HUDEP-2 (cell line): ENCODE results near the gene MTA3.
"Not testable (repeated sequence)": the region's sequence is repeated elsewhere in the genome, so short reads cannot be mapped to it uniquely, and the experiment has no call there.

Source experiments
- DNase-seq, 76 experiments: peaks; one replicate each; lab custom pipeline; 2025; ENCODE audit not compliant: unreplicated experiment in 76 of 76; lab: John Stamatoyannopoulos, UW

Gene MTA3

DNA sequence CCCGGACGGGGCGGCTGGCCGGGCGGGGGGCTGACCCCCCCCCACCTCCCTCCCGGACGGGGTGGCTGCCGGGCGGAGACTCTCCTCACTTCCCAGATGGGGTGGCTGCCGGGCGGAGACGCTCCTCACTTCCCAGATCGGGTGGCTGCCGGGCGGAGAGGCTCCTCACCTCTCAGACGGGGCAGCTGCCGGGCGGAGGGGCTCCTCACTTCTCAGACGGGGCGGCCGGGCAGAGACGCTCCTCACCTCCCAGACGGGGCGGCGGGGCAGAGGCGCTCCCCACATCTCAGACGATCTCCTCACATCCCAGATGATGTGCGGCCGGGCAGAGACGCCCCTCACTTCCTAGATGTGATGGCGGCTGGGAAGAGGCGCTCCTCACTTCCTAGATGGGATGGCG lies 37.7 kb downstream of the MTA3 start:
- DNase-seq: not testable (repeated sequence)

DNA sequence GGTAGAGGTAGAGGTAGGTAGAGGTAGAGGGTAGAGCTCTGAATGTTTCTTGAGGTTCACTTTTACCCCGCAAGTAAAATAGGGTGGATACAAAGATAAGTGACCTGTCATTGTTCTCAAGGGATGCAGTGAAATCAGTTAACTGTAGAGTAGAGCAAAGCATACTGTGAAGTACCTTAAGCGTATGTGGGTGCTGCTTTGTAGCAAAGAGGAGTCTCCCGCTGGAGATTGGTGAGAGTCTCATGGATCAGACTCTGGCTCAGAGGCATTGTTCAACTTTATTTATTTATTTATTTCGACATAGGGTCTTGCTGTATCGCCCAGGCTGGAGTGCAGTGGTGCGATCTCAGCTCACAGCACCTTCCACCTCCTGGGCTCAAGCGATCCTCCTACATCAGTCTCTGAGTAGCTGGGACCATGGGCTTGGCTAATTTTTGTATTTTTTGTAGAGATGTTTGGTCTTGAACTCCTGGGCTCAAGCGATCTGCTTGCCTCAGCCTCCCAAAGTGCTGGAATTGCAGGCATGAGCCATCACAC lies 38.7 kb downstream of the MTA3 start:
- DNase-seq: no peak

DNA sequence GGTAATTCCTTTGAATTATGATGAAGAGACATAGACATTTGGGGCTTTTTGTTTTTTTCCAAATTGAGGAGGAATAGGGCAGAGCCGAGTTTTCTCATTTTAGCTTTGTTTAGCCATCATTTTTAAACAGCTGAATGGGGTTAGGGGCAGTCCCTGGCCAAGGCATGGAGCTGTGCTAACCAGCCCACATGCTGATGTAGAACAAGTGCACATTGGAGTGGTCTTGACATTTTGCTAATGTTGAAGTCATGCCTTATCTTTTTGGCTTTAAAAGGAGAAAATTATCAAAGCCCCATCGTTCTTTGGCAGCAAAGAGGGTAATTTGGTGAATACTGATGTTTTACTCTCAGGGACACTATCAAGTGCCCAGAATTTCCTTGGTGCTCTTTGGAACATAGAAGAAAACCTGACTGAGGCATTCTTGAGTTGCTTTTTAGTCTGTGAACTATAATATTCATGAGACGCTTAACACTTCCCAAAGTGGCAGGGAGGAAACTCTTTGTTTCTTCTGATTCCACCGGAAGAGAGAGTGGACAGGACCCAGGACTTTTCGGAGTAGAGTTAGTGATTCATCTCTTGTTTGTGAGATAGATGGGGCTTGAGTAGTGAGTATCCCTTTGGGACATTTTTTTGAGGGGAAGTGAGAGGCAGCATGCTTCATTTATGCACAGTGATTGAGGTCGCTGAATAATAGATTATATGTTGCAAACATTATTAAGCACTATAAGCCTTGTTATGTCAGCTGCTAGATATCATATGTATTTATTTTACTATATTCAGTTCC lies 45.0 kb downstream of the MTA3 start:
- DNase-seq: no peak

DNA sequence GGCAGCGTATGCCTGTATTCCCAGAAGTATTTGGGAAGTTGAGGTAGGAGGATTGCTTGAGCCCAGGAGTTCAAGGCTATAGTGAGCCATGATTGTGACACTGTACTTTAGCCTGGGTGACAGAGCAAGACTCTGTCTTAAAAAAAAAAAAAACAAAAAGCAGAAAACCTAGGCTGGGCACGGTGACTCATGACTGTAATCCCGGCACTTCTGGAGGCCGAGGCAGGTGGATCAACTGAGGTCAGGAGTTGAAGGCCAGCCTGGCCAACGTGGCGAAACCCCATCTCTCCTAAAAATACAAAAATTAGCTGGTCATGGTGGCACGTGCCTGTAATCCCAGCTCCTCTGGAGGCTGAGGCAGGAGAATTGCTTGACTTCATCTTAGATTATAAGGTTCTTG lies 46.4 kb downstream of the MTA3 start:
- DNase-seq: no peak

DNA sequence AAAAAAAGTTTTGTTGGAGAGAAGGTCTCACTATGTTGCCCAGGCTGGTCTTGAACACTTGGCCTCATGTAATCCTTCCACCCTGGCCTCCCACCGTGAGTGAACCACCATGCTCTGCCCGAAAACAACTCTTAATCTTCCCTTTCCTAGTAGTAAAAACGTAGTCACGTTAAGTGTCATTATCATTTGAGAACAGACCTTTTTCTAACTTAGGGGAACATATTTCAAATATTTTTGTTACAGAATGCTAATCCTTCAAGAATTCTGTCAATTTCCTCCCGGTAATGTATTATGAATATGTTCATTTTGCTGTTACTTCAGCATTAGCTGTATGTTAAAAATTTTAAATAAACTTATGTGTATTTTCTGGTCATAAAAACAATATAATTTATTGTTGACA lies 49.7 kb downstream of the MTA3 start:
- DNase-seq: no peak

DNA sequence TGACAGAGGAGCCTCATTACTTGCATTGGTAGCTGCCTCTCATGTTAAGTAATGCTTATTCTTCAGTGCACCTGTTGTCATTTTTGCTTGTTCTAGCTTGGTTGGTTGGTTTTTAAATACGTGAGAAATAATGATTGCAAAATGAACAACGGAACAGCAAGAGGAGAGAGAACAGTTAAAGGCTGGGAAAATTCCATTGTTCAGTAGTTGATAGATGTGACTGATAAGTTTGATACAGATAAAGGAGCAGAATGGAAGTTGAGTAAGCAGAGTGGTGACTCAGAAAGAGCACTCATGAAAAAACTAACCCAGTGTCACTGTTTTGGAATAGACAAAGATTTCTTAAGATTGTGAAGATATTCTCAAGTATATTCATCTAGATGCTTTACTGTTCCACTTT lies 50.5 kb downstream of the MTA3 start:
- DNase-seq: no peak

DNA sequence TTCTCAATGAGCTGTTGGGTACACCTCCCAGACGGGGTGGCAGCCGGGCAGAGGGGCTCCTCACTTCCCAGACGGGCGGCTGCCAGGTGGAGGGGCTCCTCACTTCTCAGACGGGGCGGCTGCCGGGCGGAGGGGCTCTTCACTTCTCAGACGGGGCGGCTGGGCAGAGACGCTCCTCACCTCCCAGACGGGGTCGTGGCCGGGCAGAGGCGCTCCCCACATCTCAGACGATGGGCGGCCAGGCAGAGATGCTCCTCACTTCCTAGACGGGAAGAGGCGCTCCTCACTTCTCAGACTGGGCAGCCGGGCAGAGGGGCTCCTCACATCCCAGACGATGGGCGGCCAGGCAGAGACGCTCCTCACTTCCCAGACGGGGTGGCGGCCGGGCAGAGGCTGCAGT lies 53.2 kb downstream of the MTA3 start:
- DNase-seq: not testable (repeated sequence)

DNA sequence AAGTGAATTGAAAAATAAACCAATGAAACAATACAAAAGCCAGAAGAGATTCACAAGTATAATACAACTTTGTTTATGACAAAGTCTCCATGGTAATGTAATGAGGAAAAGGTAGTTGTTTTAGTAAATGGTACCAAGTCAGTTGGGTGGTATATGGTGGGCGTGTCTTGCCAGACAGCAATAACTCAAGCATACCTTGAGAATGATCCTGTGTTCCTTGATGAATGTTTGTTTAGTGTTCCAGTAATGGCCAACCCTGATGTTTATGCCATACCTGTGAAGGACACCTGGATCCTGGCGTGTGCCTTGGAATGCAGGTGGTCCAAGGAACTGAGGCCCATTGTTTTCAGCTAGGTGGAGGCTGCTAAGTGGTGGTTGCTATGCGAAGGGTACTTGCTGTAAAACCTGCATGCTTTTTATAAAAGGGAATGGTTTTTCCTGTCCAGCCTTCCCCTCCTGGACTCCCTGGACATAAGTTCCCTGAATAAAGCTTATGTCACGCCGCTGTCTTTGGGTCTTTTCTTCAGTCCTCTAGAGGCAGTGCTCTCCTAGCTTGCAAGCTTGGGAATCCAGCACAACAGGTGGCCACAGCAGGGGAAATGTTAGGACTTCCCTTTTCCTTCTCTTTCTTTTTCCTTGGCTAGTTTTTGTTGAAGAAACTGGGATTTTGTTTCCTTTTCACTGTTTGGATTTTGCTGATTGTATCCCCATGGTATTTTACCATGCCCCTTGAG lies 54.7 kb downstream of the MTA3 start:
- DNase-seq: no peak

DNA sequence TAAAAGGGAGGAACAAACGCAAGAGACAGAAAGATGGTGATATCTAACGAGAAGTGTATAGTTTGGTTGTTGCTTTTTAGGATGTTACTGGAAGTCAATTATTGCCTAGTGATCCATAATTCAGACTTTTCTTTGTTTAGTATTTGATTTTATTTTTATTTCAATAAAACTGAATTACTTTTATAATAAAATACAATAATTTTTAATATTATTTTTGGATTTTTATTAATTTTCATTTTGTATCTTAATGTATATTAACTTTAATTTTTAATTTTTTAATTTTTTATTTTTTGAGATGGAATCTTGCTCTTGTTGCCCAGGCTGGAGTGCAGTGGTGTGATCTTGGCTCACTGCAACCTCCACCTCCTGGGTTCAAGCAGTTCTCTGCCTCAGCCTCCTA lies 55.6 kb downstream of the MTA3 start:
- no peak for DNase-seq

DNA sequence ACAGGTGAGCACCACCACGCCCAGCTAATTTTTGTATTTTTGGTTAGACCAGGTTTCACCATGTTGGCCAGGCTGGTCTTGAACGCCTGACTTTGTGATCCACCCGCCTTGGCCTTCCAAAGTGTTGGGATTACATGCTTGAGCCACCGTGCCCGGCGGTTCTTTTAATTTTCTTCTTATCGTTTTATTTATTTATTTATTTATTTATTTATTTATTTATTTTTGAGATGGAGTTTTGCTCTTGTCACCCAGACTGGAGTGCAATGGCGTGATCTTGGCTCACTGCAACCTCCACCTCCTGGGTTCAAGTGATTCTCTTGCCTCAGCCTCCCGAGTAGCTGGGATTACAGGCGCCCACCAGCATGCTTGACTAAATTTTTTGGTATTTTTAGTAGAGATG lies 59.6 kb downstream of the MTA3 start:
- not testable (repeated sequence) for DNase-seq

DNA sequence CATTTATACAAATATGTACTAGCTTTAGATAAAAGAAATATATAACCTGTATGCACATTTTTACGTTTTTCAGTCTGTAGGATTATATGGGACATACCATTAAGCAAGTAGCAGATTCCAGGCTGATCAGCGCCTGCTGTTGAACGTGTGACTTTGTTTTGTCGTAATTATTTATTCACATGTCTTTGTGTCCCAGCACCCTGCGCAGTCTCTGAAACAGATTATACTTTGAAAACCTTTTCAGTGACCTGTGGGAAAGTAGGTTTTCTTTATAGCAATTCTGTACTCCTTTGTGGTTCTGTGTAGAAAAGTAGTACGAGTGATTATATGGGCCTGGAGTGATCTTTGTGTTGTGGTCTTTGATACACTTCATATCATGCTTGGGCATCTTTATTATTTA lies 68.5 kb downstream of the MTA3 start:
- no peak for DNase-seq

DNA sequence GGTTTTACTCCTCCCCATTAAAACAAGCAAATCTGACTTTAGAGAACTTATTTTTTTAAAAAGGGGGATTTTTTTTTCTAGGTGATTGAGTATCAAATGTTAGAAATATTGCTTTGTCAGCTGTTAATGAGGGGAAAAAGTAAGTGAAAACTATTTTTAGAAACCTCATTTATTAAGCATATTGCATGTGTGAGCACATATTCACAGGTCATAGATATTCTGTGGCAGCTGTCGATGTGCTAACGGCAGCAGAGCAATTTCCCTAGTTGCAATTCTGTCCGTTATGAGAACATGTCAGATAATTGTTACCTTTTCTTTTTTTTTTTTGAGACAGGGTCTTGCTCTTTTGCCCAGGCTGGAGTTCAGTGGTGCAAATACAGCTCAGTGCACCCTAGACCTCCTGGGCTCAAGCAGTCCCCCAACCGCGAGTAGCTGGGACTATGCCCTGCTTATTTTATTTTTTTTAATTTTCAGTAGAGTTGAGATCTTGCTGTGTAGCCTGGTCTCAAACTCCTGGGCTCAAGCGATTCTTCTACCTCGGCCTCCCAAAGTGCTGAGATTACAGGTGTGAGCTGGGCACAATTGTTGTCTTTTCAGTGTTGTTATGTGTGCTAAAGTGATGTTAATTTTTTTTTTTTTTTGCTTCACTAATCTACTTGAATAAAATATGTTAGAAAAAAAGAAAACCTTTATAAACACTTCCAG lies 69.8 kb downstream of the MTA3 start:
- no peak for DNase-seq

DNA sequence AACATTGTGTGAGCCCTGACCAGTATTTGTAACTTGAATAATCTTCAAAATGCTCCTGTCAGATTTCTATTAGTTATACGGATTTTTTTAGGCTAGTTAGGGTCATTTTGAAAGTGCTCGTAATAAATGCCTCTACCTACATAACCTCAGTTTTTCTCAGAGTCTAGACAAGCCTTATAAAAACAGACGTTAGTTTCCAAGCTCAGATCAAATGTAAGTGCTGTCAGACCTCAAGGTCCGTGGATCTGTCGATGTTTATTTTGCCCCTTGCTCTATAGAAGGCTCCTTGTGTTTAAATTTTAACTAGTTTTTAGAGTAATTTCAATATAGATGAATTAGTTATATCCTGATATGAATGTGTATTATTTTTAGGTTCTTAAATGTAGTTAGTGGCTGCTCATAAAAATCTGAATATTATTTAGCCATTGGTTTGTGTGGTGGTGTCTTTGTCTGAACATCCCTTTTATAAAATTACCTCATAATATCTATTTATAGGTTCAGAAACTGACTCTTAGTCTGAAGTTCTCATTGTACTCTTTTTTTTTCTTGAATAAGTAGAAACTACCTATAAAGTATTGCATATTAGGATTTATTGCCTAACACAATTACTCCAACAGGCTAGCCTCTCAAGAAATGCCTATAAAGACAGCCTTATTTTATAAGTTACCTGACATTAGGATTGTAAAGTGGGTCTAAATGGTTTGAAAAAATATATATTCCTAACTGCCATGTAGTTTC lies 71.1 kb downstream of the MTA3 start:
- DNase-seq: no peak

DNA sequence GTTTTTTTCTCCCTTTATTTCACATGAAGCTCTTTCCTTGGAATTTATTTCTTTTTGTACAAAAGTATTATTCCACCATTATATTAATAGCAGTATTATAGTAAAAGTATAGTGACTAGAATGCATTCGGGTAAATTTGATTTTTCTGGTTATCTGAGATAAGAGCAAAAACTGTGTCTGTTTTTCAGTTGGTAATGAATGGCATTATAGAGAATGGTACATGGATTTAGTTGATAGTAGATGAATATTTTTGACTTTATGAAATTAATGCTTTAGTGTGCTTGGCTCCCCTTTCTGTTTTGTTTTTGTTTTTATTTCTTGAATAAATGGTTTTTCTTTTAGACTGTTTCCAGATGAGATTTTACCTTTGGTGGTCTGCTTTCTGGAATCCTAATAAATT lies 71.8 kb downstream of the MTA3 start:
- DNase-seq: no peak

DNA sequence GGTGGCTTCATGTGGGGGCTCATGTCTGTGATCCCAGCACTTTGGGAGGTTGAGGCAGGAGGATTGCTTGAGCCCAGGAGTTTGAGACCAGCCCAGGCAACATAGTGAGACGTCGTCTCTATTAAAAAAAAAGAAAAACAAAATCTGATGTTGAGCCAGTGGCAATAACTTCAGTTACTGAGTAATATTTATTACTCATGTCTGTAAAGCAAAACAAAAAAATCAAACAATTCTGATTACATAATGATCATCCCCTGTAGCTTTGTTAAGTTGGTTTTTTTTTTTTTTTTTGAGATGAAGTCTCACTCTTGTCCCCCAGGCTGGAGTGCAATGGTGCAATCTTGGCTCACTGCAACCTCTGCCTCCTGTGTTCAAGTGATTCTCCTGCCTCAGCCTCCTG lies 73.9 kb downstream of the MTA3 start:
- DNase-seq: not testable (repeated sequence)

DNA sequence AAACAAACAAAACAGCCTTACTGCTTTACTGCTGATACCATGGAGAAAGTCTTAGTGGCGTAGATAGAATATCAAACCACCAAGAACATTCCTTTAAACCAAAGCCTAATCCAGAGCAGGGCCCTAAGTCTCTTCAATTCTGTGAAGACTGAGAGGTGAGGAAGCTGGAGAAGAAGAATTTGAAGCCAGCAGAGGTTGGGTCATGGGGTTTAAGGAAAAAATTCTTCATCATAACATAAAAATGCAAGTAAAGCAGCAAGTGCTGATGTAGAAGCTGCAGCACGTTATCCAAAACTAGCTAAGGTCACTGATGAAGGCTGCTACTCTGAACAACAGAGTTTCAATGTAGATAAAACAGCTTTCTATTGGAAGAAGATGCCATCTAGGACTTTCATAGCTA lies 77.1 kb downstream of the MTA3 start:
- no peak for DNase-seq

DNA sequence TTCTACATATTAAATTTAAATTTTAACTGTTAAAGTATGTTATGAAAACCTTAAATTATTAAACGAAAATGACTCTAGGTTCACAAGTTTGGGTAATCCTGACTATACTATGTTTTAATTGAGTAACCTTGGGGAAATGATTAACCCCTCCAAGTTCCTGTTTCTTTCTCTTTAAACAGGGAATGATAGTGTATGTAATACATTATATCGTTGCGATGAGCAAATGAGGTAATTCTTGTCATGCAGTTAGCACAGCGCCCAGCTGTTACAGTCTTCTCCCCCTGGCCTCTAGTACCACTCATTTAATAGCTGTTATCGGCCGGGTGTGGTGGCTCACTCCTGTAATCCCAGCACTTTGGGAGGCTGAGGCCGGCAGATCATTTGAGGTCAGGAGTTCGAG lies 80.4 kb downstream of the MTA3 start:
- DNase-seq: no peak

DNA sequence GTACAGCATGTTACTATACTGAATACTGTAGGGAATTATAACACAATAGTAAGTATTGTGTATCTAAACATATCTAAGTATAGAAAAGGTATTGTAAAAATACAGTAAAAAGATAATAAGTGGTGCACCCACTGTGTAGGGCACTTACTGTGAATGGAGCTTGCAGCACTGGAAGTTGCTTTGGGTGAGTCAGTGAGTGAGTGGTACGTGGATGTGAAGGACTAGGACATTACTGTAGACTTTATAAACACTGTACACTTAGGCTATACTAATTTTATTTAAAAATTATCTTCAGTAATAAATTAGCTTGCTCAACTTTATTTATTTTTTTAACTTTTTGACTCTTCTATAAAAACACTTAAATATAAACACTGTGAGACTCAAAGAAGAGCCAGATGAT lies 82.6 kb downstream of the MTA3 start:
- DNase-seq: no peak

DNA sequence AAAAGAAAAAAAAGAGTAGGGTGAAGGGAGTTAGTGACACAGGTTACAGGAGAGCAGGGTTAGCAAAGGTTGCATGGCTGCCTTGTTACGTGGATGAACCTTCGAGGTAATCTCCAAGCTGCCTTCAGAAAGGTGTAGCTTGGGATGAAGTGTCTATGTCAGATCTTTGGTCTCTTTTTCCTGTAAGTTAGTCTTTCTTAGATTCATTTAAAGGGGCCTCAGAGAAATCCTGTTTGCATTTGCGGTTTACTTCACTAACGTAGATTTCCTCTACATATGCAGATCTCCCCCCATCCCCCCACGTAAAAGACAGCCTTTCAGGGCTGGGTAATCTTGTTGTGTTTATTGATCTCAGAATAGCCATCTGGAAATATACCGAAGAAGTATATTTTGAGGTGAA lies 83.7 kb downstream of the MTA3 start:
- no peak for DNase-seq

DNA sequence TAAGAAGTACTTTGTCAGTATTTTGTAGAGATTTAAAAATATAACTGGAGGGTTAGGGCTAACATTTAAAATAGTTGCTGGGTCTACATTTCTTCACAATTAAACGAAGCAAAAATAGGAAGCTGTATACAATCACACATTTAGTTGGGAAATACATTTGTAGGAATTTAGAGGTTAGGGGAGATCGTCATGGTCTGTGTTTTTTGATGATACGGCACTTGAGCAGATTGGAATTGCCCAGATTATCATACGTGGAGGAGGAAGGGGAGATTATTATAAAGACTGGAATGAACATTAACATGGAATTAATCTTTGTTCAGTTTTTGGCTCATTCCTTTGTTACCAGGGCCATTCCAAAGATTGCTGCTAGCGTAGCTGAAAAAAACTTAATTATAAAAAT lies 84.6 kb downstream of the MTA3 start:
- no peak for DNase-seq

DNA sequence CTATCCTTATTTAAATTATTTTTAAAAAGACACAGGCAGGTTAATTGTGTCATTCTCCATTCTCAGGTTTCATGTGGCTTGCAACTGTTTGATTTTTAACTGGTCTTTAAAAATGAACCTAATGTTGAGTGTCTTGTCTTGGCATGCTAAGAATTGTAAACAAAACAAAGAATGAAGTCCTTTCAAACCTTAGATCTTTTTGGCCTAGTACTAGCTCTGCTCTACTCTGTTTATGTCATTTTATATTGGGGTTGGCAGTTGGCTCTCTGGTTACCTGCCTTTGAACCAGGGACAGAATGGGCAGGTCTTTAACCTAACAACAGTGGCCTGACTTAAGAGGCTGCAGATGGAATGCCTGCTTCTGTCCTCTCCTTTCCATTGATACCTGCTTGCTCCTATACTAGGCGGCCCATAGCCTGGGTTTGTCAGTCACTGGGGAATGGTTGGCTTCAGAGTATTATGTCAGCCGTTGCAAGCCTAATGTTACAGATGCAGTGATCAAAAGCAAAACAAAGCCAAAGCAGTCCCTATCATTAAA lies 85.5 kb downstream of the MTA3 start:
- no peak for DNase-seq
